ENCODE results near the gene TBL3. TPM values are rescaled to one million over a fixed set of nuclear protein-coding genes. Genes with fewer than 3 reads are reported as not detected.

TBL3 gene
- total and polyA plus RNA-seq, 2 donors (not counting 1 experiment from before 2014, with no cell fraction given): 31.9 to 52.2 TPM

- Mint-ChIP-seq H3K27me3 (peaks cover 13% of the 10 kb centered on the region), H3K4me1 (peaks cover 18% of the 10 kb centered on the region), H3K4me3 (peak overlapping the region; percentile 85), H3K9me3 (ENCODE audit: insufficient read depth) (no peaks in the 10 kb centered on the region), H3K27ac (peak overlapping the region; percentile 53)
- Histone ChIP-seq H4K20me1 (ENCODE audit: control insufficient read depth, insufficient read depth, low read length, poor library complexity, severe bottlenecking) (no peaks in the 10 kb centered on the region), H2AFZ (ENCODE audit: insufficient read depth, low read depth, low read length, poor library complexity, severe bottlenecking) (peak overlapping the region; percentile 69), H3K9ac (ENCODE audit: low read length) (peak overlapping the region; percentile 52), H3K4me2 (replicated peaks; ENCODE audit: low read depth, low read length, poor library complexity, severe bottlenecking) (peak overlapping the region; percentile 94), H3K4me1 (ENCODE audit: control insufficient read depth in 2 of 2, insufficient read depth in 2 of 2, low read length in 2 of 2) (peaks cover 24 to 26% of the 10 kb centered on the region in 2 donors), H3K79me2 (ENCODE audit: control insufficient read depth, insufficient read depth, low read length) (no peaks in the 10 kb centered on the region), H3K36me3 (replicated peaks in 1 of 2; ENCODE audit: control extremely low read depth in 1 of 2, control insufficient read depth in 1 of 2, extremely low read depth in 1 of 2, insufficient read depth in 2 of 2, low read length in 1 of 2) (no peaks in the 10 kb centered on the region), H3K27ac (ENCODE audit: low read length in 2 of 2) (no peak overlapping the region), H3K27me3 (replicated peaks in 1 of 4; ENCODE audit: control extremely low read depth in 1 of 4, control insufficient read depth in 3 of 4, insufficient read depth in 4 of 4, low read length in 3 of 4) (peaks cover 0 to 40% (median 16%) of the 10 kb centered on the region in 4 experiments), H3K9me3 (ENCODE audit: control extremely low read depth in 1 of 3, control insufficient read depth in 2 of 3, insufficient read depth in 1 of 3, low read length in 2 of 3) (peaks cover 0 to 12% (median 0%) of the 10 kb centered on the region in 3 donors), H3K4me3 (ENCODE audit: control extremely low read depth in 1 of 5, extremely low read depth in 1 of 5, insufficient read depth in 1 of 5, low read depth in 2 of 5, low read length in 4 of 5) (peak overlapping the region in 3 of 5 experiments; percentile 37 to 48 (median 44))
- ChIA-PET CTCF (interaction anchor here (0.9 to 2.2 kb wide), 5 partner anchors 11 to 128 kb away, joined by 3 to 9 read pairs (median 6); partner anchors contain the start of genes NTHL1, TRAF7 and TSC2), POLR2A (interaction anchor here (0.6 kb wide), 2 partner anchors 415 to 721 kb away, joined by 4 to 6 read pairs; partner anchors contain the start of genes CRAMP1 and IFT140)
- ATAC-seq (ENCODE audit: low read depth): no peak
- WGBS (ENCODE audit: insufficient coverage): 9% methylated on average over 73 of the region's 76 CpGs
- no peak for TF ChIP-seq CTCF (IDR thresholded peaks at IDR 0.05)
- TF ChIP-seq EZH2 (IDR thresholded peaks at IDR 0.05; ENCODE audit: borderline replicate concordance, insufficient read depth, low read depth, low read length, poor library complexity, severe bottlenecking): no peak
- intact Hi-C loops (cut with micrococcal nuclease): loop anchor here (10.0 kb wide), 2 partner anchors 227 to 477 kb away; partner anchors contain the start of gene ECI1
- peak; percentile 60 for DNase-seq
These were observed 55.5 kb downstream of the TBL3 start for GRCh38 chr16:2027024-2028010.
